HEK293 (cell line): ENCODE data around the gene CRYBB2.
A peak's percentile ranks its signal among the peaks of the same experiment; 100 is the strongest.

Source experiments
- CTCF ChIA-PET: fragments of 350-600 bp; formaldehyde crosslinking; extraction: SDS; loops from one replicate; lab custom pipeline; 2021; ENCODE audit warnings: antibody characterized with exemption; lab: Yijun Ruan, JAX
- POLR2A ChIA-PET: fragments of 300-600 bp; formaldehyde crosslinking; extraction: SDS; loops from one replicate; lab custom pipeline; 2020; ENCODE audit warnings: antibody characterized with exemption, inconsistent platforms; lab: Yijun Ruan, JAX
- H3K27ac ChIP-seq: fragments of 200-500 bp; sonication (Bioruptor generic); 2 replicates; pipeline ENCODE4 v1.5.1; 2014; ENCODE audit warnings: low read depth, low read length, control low read depth, inconsistent platforms; ENCODE audit errors: extremely low read depth
- H3K36me3 ChIP-seq, 2 experiments: fragments of 200-500 bp in 1 of 2; sonication (Bioruptor generic) in 1 of 2; 1 replicate in 1 of 2; 2 replicates in 1 of 2; pipeline ENCODE4 v1.5.1; 2014 to 2017; ENCODE audit warnings: inconsistent platforms in 2 of 2, low read length in 2 of 2; ENCODE audit not compliant: control insufficient read depth in 2 of 2, insufficient read depth in 1 of 2
- H3K4me1 ChIP-seq: fragments of 200-500 bp; sonication (Bioruptor generic); 2 replicates; pipeline ENCODE4 v1.5.1; 2014; ENCODE audit warnings: mild to moderate bottlenecking, low read length, inconsistent platforms; ENCODE audit not compliant: control insufficient read depth, insufficient read depth
- H3K4me3 ChIP-seq: 2 replicates; pipeline ENCODE4 v1.5.1; 2011; ENCODE audit warnings: low read depth, mild to moderate bottlenecking, control low read depth, low read length, moderate library complexity
- H3K9me3 ChIP-seq: fragments of 200-500 bp; sonication (Bioruptor generic); 2 replicates; pipeline ENCODE4 v1.5.1; 2014; ENCODE audit warnings: low read depth, low read length, inconsistent platforms; ENCODE audit not compliant: control insufficient read depth, insufficient read depth
- KLF1 ChIP-seq: fragments of 450-650 bp; formaldehyde crosslinking; IDR thresholded peaks from 2 replicates; pipeline ENCODE4 v1.5.1; 2016; ENCODE audit warnings: missing biosample characterization, missing genetic modification characterization
- REPIN1 ChIP-seq: fragments of 450-650 bp; formaldehyde crosslinking; IDR thresholded peaks from 2 replicates; pipeline ENCODE4 v1.5.1; 2017; ENCODE audit warnings: missing biosample characterization, missing genetic modification characterization, low read depth
- SCRT1 ChIP-seq: fragments of 450-650 bp; formaldehyde crosslinking; IDR thresholded peaks from 2 replicates; pipeline ENCODE4 v1.5.1; 2016; ENCODE audit warnings: missing biosample characterization, missing genetic modification characterization, borderline replicate concordance
- SCRT2 ChIP-seq: fragments of 450-650 bp; formaldehyde crosslinking; IDR thresholded peaks from 2 replicates; pipeline ENCODE4 v1.5.1; 2016; ENCODE audit warnings: missing biosample characterization, missing genetic modification characterization
- ZBTB17 ChIP-seq: fragments of 450-650 bp; formaldehyde crosslinking; IDR thresholded peaks from 2 replicates; pipeline ENCODE4 v1.5.1; 2016; ENCODE audit warnings: missing biosample characterization, missing genetic modification characterization
- ZEB2 ChIP-seq: fragments of 450-650 bp; formaldehyde crosslinking; IDR thresholded peaks from 2 replicates; pipeline ENCODE4 v1.5.1; 2016; ENCODE audit warnings: missing biosample characterization, missing genetic modification characterization
- ZNF19 ChIP-seq: fragments of 450-650 bp; formaldehyde crosslinking; IDR thresholded peaks from 2 replicates; pipeline ENCODE4; 2016; ENCODE audit warnings: missing biosample characterization, missing genetic modification characterization, low read depth
- ZNF248 ChIP-seq: fragments of 450-650 bp; formaldehyde crosslinking; IDR thresholded peaks from 2 replicates; pipeline ENCODE4 v1.5.1; 2017; ENCODE audit warnings: missing biosample characterization, missing genetic modification characterization
- ZNF292 ChIP-seq: fragments of 450-650 bp; formaldehyde crosslinking; IDR thresholded peaks from 2 replicates; pipeline ENCODE4 v1.5.1; 2016; ENCODE audit warnings: low read depth, missing biosample characterization, missing genetic modification characterization, borderline replicate concordance
- ZNF335 ChIP-seq: fragments of 450-650 bp; formaldehyde crosslinking; conservative IDR thresholded peaks from 2 replicates; pipeline ENCODE4 v1.5.1; 2016; ENCODE audit warnings: missing biosample characterization, missing genetic modification characterization
- ZNF394 ChIP-seq: fragments of 450-650 bp; formaldehyde crosslinking; IDR thresholded peaks from 2 replicates; pipeline ENCODE4 v1.5.1; 2016; ENCODE audit warnings: missing biosample characterization, missing genetic modification characterization, mild to moderate bottlenecking, moderate library complexity, borderline replicate concordance
- ZNF416 ChIP-seq: fragments of 450-650 bp; formaldehyde crosslinking; IDR thresholded peaks from 2 replicates; pipeline ENCODE4 v1.5.1; 2016; ENCODE audit warnings: missing biosample characterization, missing genetic modification characterization
- ZNF501 ChIP-seq: fragments of 450-650 bp; formaldehyde crosslinking; IDR thresholded peaks from 2 replicates; pipeline ENCODE4 v1.5.1; 2016; ENCODE audit warnings: missing biosample characterization, missing genetic modification characterization
- ZNF610 ChIP-seq: fragments of 450-650 bp; formaldehyde crosslinking; IDR thresholded peaks from 2 replicates; pipeline ENCODE4 v1.5.1; 2016; ENCODE audit warnings: missing biosample characterization, missing genetic modification characterization, borderline replicate concordance
- ZNF658 ChIP-seq: fragments of 450-650 bp; formaldehyde crosslinking; IDR thresholded peaks from 2 replicates; pipeline ENCODE4; 2016; ENCODE audit warnings: missing biosample characterization, missing genetic modification characterization
- ZNF777 ChIP-seq: fragments of 450-650 bp; formaldehyde crosslinking; IDR thresholded peaks from 2 replicates; pipeline ENCODE4 v1.5.1; 2017; ENCODE audit warnings: missing biosample characterization, missing genetic modification characterization, borderline replicate concordance
- TF ChIP-seq, protein P1 (sequence below): fragments of 450-650 bp; formaldehyde crosslinking; IDR thresholded peaks from 2 replicates; pipeline ENCODE4 v1.5.1; 2016; ENCODE audit warnings: missing biosample characterization, missing genetic modification characterization, low read depth

The CRYBB2 gene

DNA sequence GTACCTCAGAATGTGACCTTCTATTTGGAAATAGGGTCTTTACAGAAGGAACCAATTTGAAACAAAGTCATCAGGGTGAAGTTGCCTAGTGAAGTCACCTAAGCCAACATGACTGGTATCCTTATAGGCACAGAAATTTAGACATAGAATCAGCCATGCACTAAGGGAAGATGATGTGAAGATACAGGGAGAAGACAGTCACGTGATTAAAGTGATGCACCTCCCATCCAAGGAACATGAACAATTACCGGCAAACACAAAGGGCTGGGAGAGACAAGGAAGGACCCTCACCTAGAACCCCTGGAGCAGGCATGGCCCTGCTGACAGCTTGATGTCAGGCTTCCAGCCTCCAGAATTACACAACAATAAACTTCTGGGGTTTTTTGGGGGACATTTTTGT, 3.2 kb upstream of the CRYBB2 start:
- Histone ChIP-seq H3K9me3 (no peaks in the 10 kb centered on the region; the same call in 1 of the 2 replicates), H3K36me3 (no peaks in the 10 kb centered on the region), H3K27ac (no peak overlapping the region), H3K4me1 (no peaks in the 10 kb centered on the region), H3K4me3 (no peak overlapping the region)
- TF ChIP-seq ZNF501 (tag by site-specific recombination) (no peak), ZBTB17 (tag by site-specific recombination) (no peak), ZNF394 (tag by site-specific recombination) (no peak), REPIN1 (no peak), ZNF248 (tag by site-specific recombination) (no peak), ZNF777 (tag by site-specific recombination) (no peak), ZNF610 (tag by site-specific recombination) (no peak)
- TF ChIP-seq, protein P1, sequence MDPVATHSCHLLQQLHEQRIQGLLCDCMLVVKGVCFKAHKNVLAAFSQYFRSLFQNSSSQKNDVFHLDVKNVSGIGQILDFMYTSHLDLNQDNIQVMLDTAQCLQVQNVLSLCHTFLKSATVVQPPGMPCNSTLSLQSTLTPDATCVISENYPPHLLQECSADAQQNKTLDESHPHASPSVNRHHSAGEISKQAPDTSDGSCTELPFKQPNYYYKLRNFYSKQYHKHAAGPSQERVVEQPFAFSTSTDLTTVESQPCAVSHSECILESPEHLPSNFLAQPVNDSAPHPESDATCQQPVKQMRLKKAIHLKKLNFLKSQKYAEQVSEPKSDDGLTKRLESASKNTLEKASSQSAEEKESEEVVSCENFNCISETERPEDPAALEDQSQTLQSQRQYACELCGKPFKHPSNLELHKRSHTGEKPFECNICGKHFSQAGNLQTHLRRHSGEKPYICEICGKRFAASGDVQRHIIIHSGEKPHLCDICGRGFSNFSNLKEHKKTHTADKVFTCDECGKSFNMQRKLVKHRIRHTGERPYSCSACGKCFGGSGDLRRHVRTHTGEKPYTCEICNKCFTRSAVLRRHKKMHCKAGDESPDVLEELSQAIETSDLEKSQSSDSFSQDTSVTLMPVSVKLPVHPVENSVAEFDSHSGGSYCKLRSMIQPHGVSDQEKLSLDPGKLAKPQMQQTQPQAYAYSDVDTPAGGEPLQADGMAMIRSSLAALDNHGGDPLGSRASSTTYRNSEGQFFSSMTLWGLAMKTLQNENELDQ: no peak
- POLR2A ChIA-PET: no interaction called here
- CTCF ChIA-PET: interaction anchor here (0.8 to 3.2 kb wide), 3 partner anchors 11 to 413 kb away, joined by 3 to 16 read pairs (median 3); no protein-coding TSS in a partner anchor

DNA sequence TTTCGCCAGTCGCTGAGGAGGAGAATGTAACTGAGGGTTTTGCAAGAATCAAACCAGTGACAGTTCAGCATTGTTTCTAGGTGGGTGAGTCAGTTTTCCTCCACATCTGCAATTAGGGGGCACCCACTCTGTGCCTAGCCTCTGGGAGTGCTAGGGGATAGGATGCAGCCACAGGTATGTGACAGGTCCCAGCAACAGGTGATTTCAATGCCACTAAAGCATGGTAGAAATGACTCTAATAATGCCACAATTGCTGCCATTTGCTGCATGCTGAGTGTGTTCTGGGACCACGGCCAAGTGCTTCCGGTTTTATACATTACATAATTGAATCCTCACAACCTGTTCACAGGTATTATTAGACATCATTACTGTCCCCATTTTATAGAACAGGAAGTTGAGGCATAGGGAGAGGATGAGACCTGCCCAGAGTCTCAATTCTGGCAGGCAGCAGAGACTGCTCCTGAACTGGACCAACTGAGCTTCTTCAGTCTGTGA, 556 bp downstream of the CRYBB2 start:
- CTCF ChIA-PET: interaction anchor here (0.6 to 1.5 kb wide), 2 partner anchors 18 to 481 kb away, joined by 3 to 5 read pairs; no protein-coding TSS in a partner anchor
- Histone ChIP-seq H3K27ac (no peak overlapping the region), H3K4me3 (no peak overlapping the region)
- TF ChIP-seq ZNF292 (tag by site-specific recombination): no peak
- TF ChIP-seq SCRT1 (tag by site-specific recombination): peak; percentile 82; the same call in 1 of the 2 replicates
- peak; percentile 93 for TF ChIP-seq SCRT2
- TF ChIP-seq ZEB2 (tag by site-specific recombination): no peak
- no peak for TF ChIP-seq ZNF19 (tag by site-specific recombination)
- no peak for TF ChIP-seq KLF1 (tag by site-specific recombination)
- TF ChIP-seq, all 188 proteins: peak for 2
- POLR2A ChIA-PET: no interaction called here
- no peaks in the 10 kb centered on the region for H3K9me3 ChIP-seq
- no peaks in the 10 kb centered on the region for H3K4me1 ChIP-seq
- no peaks in the 10 kb centered on the region for H3K36me3 ChIP-seq

DNA sequence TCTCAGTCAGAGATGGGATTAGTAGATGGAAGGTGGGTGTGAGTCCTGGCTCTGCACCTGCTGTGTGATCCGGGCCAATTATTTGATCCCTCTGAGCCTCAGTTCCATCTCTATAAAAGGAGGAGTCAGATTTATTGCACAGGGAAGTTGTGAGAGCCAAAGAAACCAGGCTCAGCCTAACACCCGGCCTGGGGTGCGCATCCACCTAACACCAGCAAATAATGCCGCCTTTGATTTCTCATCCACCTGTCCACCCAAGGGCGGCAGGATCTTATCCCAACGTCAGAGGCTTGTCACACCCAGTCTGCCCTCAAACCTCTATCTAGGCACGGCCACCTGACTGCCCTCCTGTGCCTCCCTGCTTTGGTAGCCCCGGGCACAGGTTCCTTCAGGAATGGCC, 2.4 kb downstream of the CRYBB2 start:
- no peak overlapping the region for H3K27ac ChIP-seq
- POLR2A ChIA-PET: no interaction called here
- H3K4me1 ChIP-seq: no peaks in the 10 kb centered on the region
- H3K36me3 ChIP-seq: no peaks in the 10 kb centered on the region
- H3K4me3 ChIP-seq: no peak overlapping the region
- no peak for TF ChIP-seq ZNF658
- TF ChIP-seq ZNF335 (tag by site-specific recombination): no peak
- TF ChIP-seq, protein P1: no peak
- TF ChIP-seq ZNF416 (tag by site-specific recombination): no peak
- CTCF ChIA-PET: interaction anchor here (0.6 to 1.3 kb wide), 2 partner anchors 112 to 205 kb away, joined by 3 to 4 read pairs; no protein-coding TSS in a partner anchor
- H3K9me3 ChIP-seq: no peaks in the 10 kb centered on the region
